ENCODE data around the gene PRDX1.
A peak's percentile ranks its signal among the peaks of the same experiment; 100 is the strongest.

The PRDX1 gene

GRCh38 chr1:45521413-45522323 is at the start of gene PRDX1:
TSS of gene PRDX1 (minus strand) at chr1:45521884. CDS start at chr1:45519043, 2,841 bp downstream.
- peak; percentile 100 for DNase-seq

GRCh38 chr1:45570631-45571030 is 48.9 kb upstream of the PRDX1 start:
- no peak for DNase-seq

GRCh38 chr1:45569962-45570581 is 48.4 kb upstream of the PRDX1 start:
- peak; percentile 86 for DNase-seq

GRCh38 chr1:45569571-45569961 is 47.9 kb upstream of the PRDX1 start:
- DNase-seq: no peak

- no peak for DNase-seq
These were observed 46.7 kb upstream of the PRDX1 start for GRCh38 chr1:45568421-45568820.

GRCh38 chr1:45567911-45568310 is 46.2 kb upstream of the PRDX1 start:
- DNase-seq: no peak

- no peak for DNase-seq
These were observed 45.0 kb upstream of the PRDX1 start for GRCh38 chr1:45566722-45567121.

- DNase-seq: no peak
These were observed 42.2 kb upstream of the PRDX1 start for GRCh38 chr1:45563843-45564242.

- DNase-seq: no peak
These were observed 35.8 kb upstream of the PRDX1 start for GRCh38 chr1:45557422-45557944.

GRCh38 chr1:45554198-45554597 is 32.5 kb upstream of the PRDX1 start:
- DNase-seq: no peak

GRCh38 chr1:45552331-45552730 is 30.6 kb upstream of the PRDX1 start:
- no peak for DNase-seq

GRCh38 chr1:45551684-45552083 is 30.0 kb upstream of the PRDX1 start:
- DNase-seq: no peak

- DNase-seq: peak; percentile 97
These were observed 29.0 kb upstream of the PRDX1 start, which contains the start of gene AKR1A1 for GRCh38 chr1:45550401-45551351. TSS of gene AKR1A1 (plus strand) at chr1:45550826. CDS start at chr1:45561795, 10,969 bp downstream.

- no peak for DNase-seq
These were observed 24.0 kb upstream of the PRDX1 start for GRCh38 chr1:45545553-45546310.

GRCh38 chr1:45545019-45545493 is 23.4 kb upstream of the PRDX1 start:
- no peak for DNase-seq

GRCh38 chr1:45544530-45544929 is 22.8 kb upstream of the PRDX1 start:
- DNase-seq: no peak

GRCh38 chr1:45543581-45544417 is 22.1 kb upstream of the PRDX1 start:
- DNase-seq: peak; percentile 79

GRCh38 chr1:45542591-45542990 is 20.9 kb upstream of the PRDX1 start:
- no peak for DNase-seq

GRCh38 chr1:45541193-45541592 is 19.5 kb upstream of the PRDX1 start:
- no peak for DNase-seq

GRCh38 chr1:45536886-45537285 is 15.2 kb upstream of the PRDX1 start:
- no peak for DNase-seq
